ENCODE results near the gene UTRN. TPM values are rescaled to one million over a fixed set of nuclear protein-coding genes. Genes with fewer than 3 reads are reported as not detected.

Gene UTRN
- total RNA-seq, 2 experiments from 2014 or later = 143 to 153 TPM

DNA sequence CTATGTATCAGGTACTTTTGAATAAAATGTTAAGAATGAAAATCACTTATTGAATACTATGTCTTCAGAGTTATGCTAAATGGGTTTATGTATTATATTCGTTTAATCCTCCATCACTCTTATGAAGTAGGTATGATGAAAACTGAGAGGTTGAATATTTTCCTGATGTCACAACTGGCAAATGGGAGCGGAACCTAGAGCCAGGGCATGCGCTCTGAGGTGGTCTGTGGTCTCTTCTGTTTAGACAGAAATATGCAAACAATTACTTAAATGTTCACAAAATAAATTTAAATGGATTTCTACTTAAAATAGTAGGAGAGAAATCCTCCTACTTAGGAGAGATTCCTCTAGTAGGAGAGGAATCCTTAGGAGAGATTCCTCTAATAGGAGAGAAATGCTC lies 21.3 kb upstream of the UTRN start:
- H3K4me3 ChIP-seq (ENCODE audit: low read length) = no peak overlapping the region
- no peak overlapping the region for H3K27ac ChIP-seq (ENCODE audit: low read depth in 1 of 2, low read length in 2 of 2)
- H3K27me3 Mint-ChIP-seq = no peaks in the 10 kb centered on the region
- ChIA-PET POLR2A (no interaction called here), CTCF (no interaction called here)
- H3K36me3 ChIP-seq (ENCODE audit: insufficient read depth, low read length) = no peaks in the 10 kb centered on the region
- no peak overlapping the region for H3K4me3 Mint-ChIP-seq
- DNase-seq = no peak
- no peak for ATAC-seq (ENCODE audit: poor library complexity)
- H3K9me3 Mint-ChIP-seq = no peaks in the 10 kb centered on the region
- TF ChIP-seq, protein P1, sequence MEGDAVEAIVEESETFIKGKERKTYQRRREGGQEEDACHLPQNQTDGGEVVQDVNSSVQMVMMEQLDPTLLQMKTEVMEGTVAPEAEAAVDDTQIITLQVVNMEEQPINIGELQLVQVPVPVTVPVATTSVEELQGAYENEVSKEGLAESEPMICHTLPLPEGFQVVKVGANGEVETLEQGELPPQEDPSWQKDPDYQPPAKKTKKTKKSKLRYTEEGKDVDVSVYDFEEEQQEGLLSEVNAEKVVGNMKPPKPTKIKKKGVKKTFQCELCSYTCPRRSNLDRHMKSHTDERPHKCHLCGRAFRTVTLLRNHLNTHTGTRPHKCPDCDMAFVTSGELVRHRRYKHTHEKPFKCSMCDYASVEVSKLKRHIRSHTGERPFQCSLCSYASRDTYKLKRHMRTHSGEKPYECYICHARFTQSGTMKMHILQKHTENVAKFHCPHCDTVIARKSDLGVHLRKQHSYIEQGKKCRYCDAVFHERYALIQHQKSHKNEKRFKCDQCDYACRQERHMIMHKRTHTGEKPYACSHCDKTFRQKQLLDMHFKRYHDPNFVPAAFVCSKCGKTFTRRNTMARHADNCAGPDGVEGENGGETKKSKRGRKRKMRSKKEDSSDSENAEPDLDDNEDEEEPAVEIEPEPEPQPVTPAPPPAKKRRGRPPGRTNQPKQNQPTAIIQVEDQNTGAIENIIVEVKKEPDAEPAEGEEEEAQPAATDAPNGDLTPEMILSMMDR (IDR thresholded peaks at IDR 0.05) = no peak
- H3K27ac Mint-ChIP-seq = no peak overlapping the region
- no peaks in the 10 kb centered on the region for H3K4me1 ChIP-seq (ENCODE audit: insufficient read depth, low read length)
- no peaks in the 10 kb centered on the region for H3K4me1 Mint-ChIP-seq (ENCODE audit: low read depth)
- H3K36me3 Mint-ChIP-seq (ENCODE audit: low read depth) = no peaks in the 10 kb centered on the region
- intact Hi-C loops (cut with DNase I, micrococcal nuclease) = no loop called here
- H3K9me3 ChIP-seq (ENCODE audit: control insufficient read depth in 1 of 2, insufficient read depth in 1 of 2, low read length in 2 of 2) = no peaks in the 10 kb centered on the region
- no peaks in the 10 kb centered on the region for H3K27me3 ChIP-seq (ENCODE audit: control insufficient read depth in 1 of 2, insufficient read depth in 2 of 2, low read length in 2 of 2)

DNA sequence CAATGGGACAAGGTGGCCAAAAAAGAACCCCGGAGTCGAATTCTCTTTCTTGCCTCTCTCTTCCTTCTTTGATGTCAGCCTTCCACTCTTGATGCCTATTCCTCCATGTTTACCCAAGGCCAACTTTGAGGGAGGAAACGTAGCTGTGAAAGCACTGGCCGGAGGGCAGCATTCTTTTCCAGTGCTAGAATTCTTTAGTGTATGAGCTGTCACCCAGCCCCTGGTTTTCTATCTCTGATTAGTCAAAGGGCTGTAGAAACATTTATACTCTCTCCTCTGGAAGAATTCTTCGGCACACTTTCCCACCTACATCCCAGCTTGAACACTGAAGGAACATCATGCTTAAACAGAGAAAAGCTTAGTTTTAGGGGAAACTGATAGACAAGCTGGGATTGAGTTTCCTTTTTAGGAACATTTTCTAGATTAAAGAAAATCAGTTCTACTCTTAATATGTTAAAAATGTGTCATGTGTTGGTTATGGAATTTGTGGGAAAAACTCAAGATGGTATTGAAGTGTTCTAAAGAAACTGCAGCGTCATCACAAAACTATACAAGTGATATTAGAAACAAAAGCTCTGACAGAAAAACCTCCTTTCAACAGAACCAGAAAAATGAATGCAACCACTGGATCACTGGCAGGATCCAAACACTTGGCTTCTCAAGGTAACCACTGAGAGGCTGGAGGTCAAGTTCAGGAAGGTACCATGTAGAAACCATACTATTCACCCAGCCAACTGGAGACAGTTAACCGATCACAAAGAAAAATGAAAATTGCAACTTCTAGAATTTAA lies 20.7 kb upstream of the UTRN start:
- ChIA-PET POLR2A (no interaction called here), CTCF (no interaction called here)
- DNase-seq (no peak), ATAC-seq (ENCODE audit: poor library complexity) (no peak)
- no peaks in the 10 kb centered on the region for H3K27me3 ChIP-seq (ENCODE audit: control insufficient read depth in 1 of 2, insufficient read depth in 2 of 2, low read length in 2 of 2)
- no peaks in the 10 kb centered on the region for H3K36me3 ChIP-seq (ENCODE audit: insufficient read depth, low read length)
- H3K9me3 ChIP-seq (ENCODE audit: control insufficient read depth in 1 of 2, insufficient read depth in 1 of 2, low read length in 2 of 2) = no peaks in the 10 kb centered on the region
- intact Hi-C loops (cut with DNase I, micrococcal nuclease) = no loop called here
- TF ChIP-seq, protein P1 (IDR thresholded peaks at IDR 0.05) = no peak
- no peaks in the 10 kb centered on the region for H3K4me1 ChIP-seq (ENCODE audit: insufficient read depth, low read length)
- H3K27ac Mint-ChIP-seq = no peak overlapping the region
- H3K36me3 Mint-ChIP-seq (ENCODE audit: low read depth) = no peaks in the 10 kb centered on the region
- no peaks in the 10 kb centered on the region for H3K9me3 Mint-ChIP-seq
- no peaks in the 10 kb centered on the region for H3K4me1 Mint-ChIP-seq (ENCODE audit: low read depth)
- H3K27me3 Mint-ChIP-seq = no peaks in the 10 kb centered on the region
- H3K27ac ChIP-seq (ENCODE audit: low read depth in 1 of 2, low read length in 2 of 2) = no peak overlapping the region
- H3K4me3 Mint-ChIP-seq = no peak overlapping the region
- H3K4me3 ChIP-seq (ENCODE audit: low read length) = no peak overlapping the region

DNA sequence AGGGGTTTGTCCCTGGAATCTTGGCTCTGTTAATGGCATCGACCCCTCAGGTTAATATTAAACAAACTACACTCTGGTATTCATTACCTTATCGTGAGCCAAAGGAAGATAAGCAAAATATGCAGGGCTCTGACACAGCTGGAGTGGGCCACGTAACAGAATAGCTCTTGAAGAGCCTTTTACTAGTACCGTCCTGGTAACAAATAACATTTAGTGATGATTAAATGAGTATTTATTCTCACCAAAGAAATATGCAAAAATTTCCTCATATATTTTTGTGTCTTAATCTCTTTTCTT lies 20.1 kb upstream of the UTRN start:
- no peak overlapping the region for H3K4me3 Mint-ChIP-seq
- intact Hi-C loops (cut with DNase I, micrococcal nuclease) = no loop called here

More for the DNA sequence above, 20.1 kb upstream of the UTRN start:
- H3K9me3 ChIP-seq (ENCODE audit: control insufficient read depth in 1 of 2, insufficient read depth in 1 of 2, low read length in 2 of 2) = no peaks in the 10 kb centered on the region
- Mint-ChIP-seq H3K9me3 (no peaks in the 10 kb centered on the region), H3K36me3 (ENCODE audit: low read depth) (no peaks in the 10 kb centered on the region), H3K27ac (no peak overlapping the region), H3K4me1 (ENCODE audit: low read depth) (no peaks in the 10 kb centered on the region), H3K27me3 (no peaks in the 10 kb centered on the region)
- H3K27me3 ChIP-seq (ENCODE audit: control insufficient read depth in 1 of 2, insufficient read depth in 2 of 2, low read length in 2 of 2) = no peaks in the 10 kb centered on the region
- no peak overlapping the region for H3K4me3 ChIP-seq (ENCODE audit: low read length)
- ATAC-seq (ENCODE audit: poor library complexity) (no peak), DNase-seq (no peak)
- no peaks in the 10 kb centered on the region for H3K36me3 ChIP-seq (ENCODE audit: insufficient read depth, low read length)
- POLR2A ChIA-PET = no interaction called here
- H3K4me1 ChIP-seq (ENCODE audit: insufficient read depth, low read length) = no peaks in the 10 kb centered on the region
- CTCF ChIA-PET = no interaction called here
- H3K27ac ChIP-seq (ENCODE audit: low read depth in 1 of 2, low read length in 2 of 2) = no peak overlapping the region
- TF ChIP-seq, protein P1 (IDR thresholded peaks at IDR 0.05) = no peak
